Upper lobe of left lung (tissue), 4 donors: ENCODE results near the gene BFSP2.
"Not testable (repeated sequence)": the region's sequence is repeated elsewhere in the genome, so short reads cannot be mapped to it uniquely, and the experiment has no call there.

Experiments
- EP300 ChIP-seq, 4 donors: sonication (generic); formaldehyde crosslinking; IDR thresholded peaks; one replicate each; pipeline ENCODE4 v1.5.1; 2017; ENCODE audit warnings: antibody characterized with exemption in 4 of 4, control low read depth in 2 of 4
- POLR2A ChIP-seq, 4 donors: fragments of 450-650 bp; IDR thresholded peaks; one replicate each; pipeline ENCODE4 v1.5.1; 2016 to 2017; ENCODE audit warnings: antibody characterized with exemption in 4 of 4, mild to moderate bottlenecking in 2 of 4
- POLR2AphosphoS5 ChIP-seq, 2 donors: sonication (generic); formaldehyde crosslinking; IDR thresholded peaks; one replicate each; pipeline ENCODE4 v1.5.1; 2017; ENCODE audit warnings: antibody characterized with exemption in 2 of 2
- TF ChIP-seq, protein P1 (sequence below), 6 experiments: fragments of 450-650 bp in 4 of 6; fragments of 200-600 bp in 2 of 6; sonication (generic) in 2 of 6; IDR thresholded peaks; one replicate each; pipeline ENCODE4 v1.5.1; 2016 to 2019; ENCODE audit warnings: antibody characterized with exemption in 6 of 6

GRCh38 chr3:133473472-133474191 lies 73.8 kb downstream of the BFSP2 start:
- TF ChIP-seq, protein P1, sequence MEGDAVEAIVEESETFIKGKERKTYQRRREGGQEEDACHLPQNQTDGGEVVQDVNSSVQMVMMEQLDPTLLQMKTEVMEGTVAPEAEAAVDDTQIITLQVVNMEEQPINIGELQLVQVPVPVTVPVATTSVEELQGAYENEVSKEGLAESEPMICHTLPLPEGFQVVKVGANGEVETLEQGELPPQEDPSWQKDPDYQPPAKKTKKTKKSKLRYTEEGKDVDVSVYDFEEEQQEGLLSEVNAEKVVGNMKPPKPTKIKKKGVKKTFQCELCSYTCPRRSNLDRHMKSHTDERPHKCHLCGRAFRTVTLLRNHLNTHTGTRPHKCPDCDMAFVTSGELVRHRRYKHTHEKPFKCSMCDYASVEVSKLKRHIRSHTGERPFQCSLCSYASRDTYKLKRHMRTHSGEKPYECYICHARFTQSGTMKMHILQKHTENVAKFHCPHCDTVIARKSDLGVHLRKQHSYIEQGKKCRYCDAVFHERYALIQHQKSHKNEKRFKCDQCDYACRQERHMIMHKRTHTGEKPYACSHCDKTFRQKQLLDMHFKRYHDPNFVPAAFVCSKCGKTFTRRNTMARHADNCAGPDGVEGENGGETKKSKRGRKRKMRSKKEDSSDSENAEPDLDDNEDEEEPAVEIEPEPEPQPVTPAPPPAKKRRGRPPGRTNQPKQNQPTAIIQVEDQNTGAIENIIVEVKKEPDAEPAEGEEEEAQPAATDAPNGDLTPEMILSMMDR (IDR thresholded peaks at IDR 0.05): not testable (repeated sequence)
- TF ChIP-seq POLR2A, POLR2AphosphoS5, EP300 (IDR thresholded peaks at IDR 0.05): not testable (repeated sequence)
